ENCODE results near the gene DHTKD1.

The DHTKD1 gene

GRCh38 chr10:12130237-12130872, 61.6 kb downstream of the DHTKD1 start:
- Histone ChIP-seq H3K9me3 (ENCODE audit: low read length) (no peaks in the 10 kb centered on the region), H3K4me3 (ENCODE audit: low read length) (peak overlapping the region; percentile 63)

GRCh38 chr10:12135631-12136030, 66.9 kb downstream of the DHTKD1 start:
- H3K36me3 ChIP-seq (ENCODE audit: insufficient read depth, low read length): peaks cover 52% of the 10 kb centered on the region
- no peaks in the 10 kb centered on the region for H3K9me3 ChIP-seq (ENCODE audit: low read length)
- no peak overlapping the region for H3K4me3 ChIP-seq (ENCODE audit: low read length)
- H3K27me3 ChIP-seq (ENCODE audit: insufficient read depth, low read length): no peaks in the 10 kb centered on the region
- no peak overlapping the region for H2AFZ ChIP-seq (ENCODE audit: low read depth, low read length)
- peaks cover 1% of the 10 kb centered on the region for H3K4me1 ChIP-seq (ENCODE audit: insufficient read depth, low read length)

More at GRCh38 chr10:12130237-12130872, 61.6 kb downstream of the DHTKD1 start:
- no peaks in the 10 kb centered on the region for H3K27me3 ChIP-seq (ENCODE audit: insufficient read depth, low read length)
- peaks cover 14% of the 10 kb centered on the region for H3K36me3 ChIP-seq (ENCODE audit: insufficient read depth, low read length)
- peaks cover 4% of the 10 kb centered on the region for H3K4me1 ChIP-seq (ENCODE audit: insufficient read depth, low read length)
- peak overlapping the region; percentile 73 for H2AFZ ChIP-seq (ENCODE audit: low read depth, low read length)

GRCh38 chr10:12140038-12140437, 71.3 kb downstream of the DHTKD1 start:
- no peak overlapping the region for H2AFZ ChIP-seq (ENCODE audit: low read depth, low read length)
- no peaks in the 10 kb centered on the region for H3K27me3 ChIP-seq (ENCODE audit: insufficient read depth, low read length)
- H3K4me1 ChIP-seq (ENCODE audit: insufficient read depth, low read length): no peaks in the 10 kb centered on the region
- H3K36me3 ChIP-seq (ENCODE audit: insufficient read depth, low read length): peaks cover 73% of the 10 kb centered on the region
- no peak overlapping the region for H3K4me3 ChIP-seq (ENCODE audit: low read length)
- H3K9me3 ChIP-seq (ENCODE audit: low read length): no peaks in the 10 kb centered on the region

GRCh38 chr10:12144538-12144937, 75.8 kb downstream of the DHTKD1 start:
- Histone ChIP-seq H3K9me3 (ENCODE audit: low read length) (no peaks in the 10 kb centered on the region), H2AFZ (ENCODE audit: low read depth, low read length) (no peak overlapping the region), H3K36me3 (ENCODE audit: insufficient read depth, low read length) (peaks cover 53% of the 10 kb centered on the region), H3K4me1 (ENCODE audit: insufficient read depth, low read length) (no peaks in the 10 kb centered on the region), H3K4me3 (ENCODE audit: low read length) (no peak overlapping the region), H3K27me3 (ENCODE audit: insufficient read depth, low read length) (no peaks in the 10 kb centered on the region)

- Histone ChIP-seq H3K27me3 (ENCODE audit: insufficient read depth, low read length) (no peaks in the 10 kb centered on the region), H3K9me3 (ENCODE audit: low read length) (no peaks in the 10 kb centered on the region), H2AFZ (ENCODE audit: low read depth, low read length) (no peak overlapping the region), H3K4me3 (ENCODE audit: low read length) (no peak overlapping the region), H3K4me1 (ENCODE audit: insufficient read depth, low read length) (no peaks in the 10 kb centered on the region), H3K36me3 (ENCODE audit: insufficient read depth, low read length) (peaks cover 38% of the 10 kb centered on the region)
Observed at GRCh38 chr10:12150163-12150562, 81.4 kb downstream of the DHTKD1 start.

- Histone ChIP-seq H3K4me3 (ENCODE audit: low read length) (no peak overlapping the region), H3K36me3 (ENCODE audit: insufficient read depth, low read length) (peaks cover 47% of the 10 kb centered on the region), H3K4me1 (ENCODE audit: insufficient read depth, low read length) (no peaks in the 10 kb centered on the region), H3K9me3 (ENCODE audit: low read length) (no peaks in the 10 kb centered on the region), H3K27me3 (ENCODE audit: insufficient read depth, low read length) (no peaks in the 10 kb centered on the region), H2AFZ (ENCODE audit: low read depth, low read length) (no peak overlapping the region)
Observed at GRCh38 chr10:12154516-12154915, 85.8 kb downstream of the DHTKD1 start.

- no peaks in the 10 kb centered on the region for H3K9me3 ChIP-seq (ENCODE audit: low read length)
- H3K27me3 ChIP-seq (ENCODE audit: insufficient read depth, low read length): no peaks in the 10 kb centered on the region
- peaks cover 52% of the 10 kb centered on the region for H3K36me3 ChIP-seq (ENCODE audit: insufficient read depth, low read length)
- no peaks in the 10 kb centered on the region for H3K4me1 ChIP-seq (ENCODE audit: insufficient read depth, low read length)
- H2AFZ ChIP-seq (ENCODE audit: low read depth, low read length): no peak overlapping the region
- H3K4me3 ChIP-seq (ENCODE audit: low read length): no peak overlapping the region
Observed at GRCh38 chr10:12156367-12157123, 87.8 kb downstream of the DHTKD1 start.

GRCh38 chr10:12158111-12158510, 89.4 kb downstream of the DHTKD1 start:
- Histone ChIP-seq H2AFZ (ENCODE audit: low read depth, low read length) (no peak overlapping the region), H3K4me3 (ENCODE audit: low read length) (no peak overlapping the region), H3K36me3 (ENCODE audit: insufficient read depth, low read length) (peaks cover 60% of the 10 kb centered on the region), H3K9me3 (ENCODE audit: low read length) (no peaks in the 10 kb centered on the region), H3K4me1 (ENCODE audit: insufficient read depth, low read length) (no peaks in the 10 kb centered on the region), H3K27me3 (ENCODE audit: insufficient read depth, low read length) (no peaks in the 10 kb centered on the region)

GRCh38 chr10:12160664-12161063, 91.9 kb downstream of the DHTKD1 start:
- H3K27me3 ChIP-seq (ENCODE audit: insufficient read depth, low read length): no peaks in the 10 kb centered on the region
- H3K4me1 ChIP-seq (ENCODE audit: insufficient read depth, low read length): no peaks in the 10 kb centered on the region
- H3K36me3 ChIP-seq (ENCODE audit: insufficient read depth, low read length): peaks cover 76% of the 10 kb centered on the region
- H2AFZ ChIP-seq (ENCODE audit: low read depth, low read length): no peak overlapping the region
- no peaks in the 10 kb centered on the region for H3K9me3 ChIP-seq (ENCODE audit: low read length)
- H3K4me3 ChIP-seq (ENCODE audit: low read length): no peak overlapping the region

- Histone ChIP-seq H3K4me1 (ENCODE audit: insufficient read depth, low read length) (no peaks in the 10 kb centered on the region), H3K9me3 (ENCODE audit: low read length) (no peaks in the 10 kb centered on the region), H3K4me3 (ENCODE audit: low read length) (no peak overlapping the region), H3K36me3 (ENCODE audit: insufficient read depth, low read length) (peaks cover 84% of the 10 kb centered on the region), H2AFZ (ENCODE audit: low read depth, low read length) (no peak overlapping the region), H3K27me3 (ENCODE audit: insufficient read depth, low read length) (no peaks in the 10 kb centered on the region)
Observed at GRCh38 chr10:12162927-12163326, 94.2 kb downstream of the DHTKD1 start.

- peaks cover 82% of the 10 kb centered on the region for H3K36me3 ChIP-seq (ENCODE audit: insufficient read depth, low read length)
- no peak overlapping the region for H2AFZ ChIP-seq (ENCODE audit: low read depth, low read length)
- no peaks in the 10 kb centered on the region for H3K27me3 ChIP-seq (ENCODE audit: insufficient read depth, low read length)
- H3K4me3 ChIP-seq (ENCODE audit: low read length): no peak overlapping the region
- no peaks in the 10 kb centered on the region for H3K4me1 ChIP-seq (ENCODE audit: insufficient read depth, low read length)
- H3K9me3 ChIP-seq (ENCODE audit: low read length): no peaks in the 10 kb centered on the region
Observed at GRCh38 chr10:12164085-12164484, 95.3 kb downstream of the DHTKD1 start.

- H3K4me3 ChIP-seq (ENCODE audit: low read length): no peak overlapping the region
- peaks cover 82% of the 10 kb centered on the region for H3K36me3 ChIP-seq (ENCODE audit: insufficient read depth, low read length)
Observed at GRCh38 chr10:12165036-12165435, 96.3 kb downstream of the DHTKD1 start.

GRCh38 chr10:12165999-12166775, 97.4 kb downstream of the DHTKD1 start:
- Histone ChIP-seq H3K9me3 (ENCODE audit: low read length) (no peaks in the 10 kb centered on the region), H3K4me3 (ENCODE audit: low read length) (no peak overlapping the region), H3K27me3 (ENCODE audit: insufficient read depth, low read length) (no peaks in the 10 kb centered on the region), H3K36me3 (ENCODE audit: insufficient read depth, low read length) (peaks cover 84% of the 10 kb centered on the region), H2AFZ (ENCODE audit: low read depth, low read length) (no peak overlapping the region), H3K4me1 (ENCODE audit: insufficient read depth, low read length) (no peaks in the 10 kb centered on the region)

More at GRCh38 chr10:12165036-12165435, 96.3 kb downstream of the DHTKD1 start:
- Histone ChIP-seq H3K4me1 (ENCODE audit: insufficient read depth, low read length) (no peaks in the 10 kb centered on the region), H3K27me3 (ENCODE audit: insufficient read depth, low read length) (no peaks in the 10 kb centered on the region), H2AFZ (ENCODE audit: low read depth, low read length) (no peak overlapping the region), H3K9me3 (ENCODE audit: low read length) (no peaks in the 10 kb centered on the region)
